D721Med (cell line): Measurements from ENCODE around the gene ZNF341.

Source experiments
- DNase-seq: peaks from one replicate; pipeline ENCODE4 v3.0.0; 2011; ENCODE audit warnings: low spot score; ENCODE audit not compliant: insufficient read length
- FAIRE-seq: peaks from 2 replicates; lab custom pipeline; 2011; peaks lifted over from hg19 to GRCh38; lab: Jason Lieb, UNC
- TF ChIP-seq, protein P1 (sequence below): IDR thresholded peaks from 2 replicates; pipeline ENCODE4 v1.5.1; 2012; ENCODE audit warnings: mild to moderate bottlenecking, control low read depth; ENCODE audit not compliant: insufficient read depth; ENCODE audit errors: missing control alignments

Gene ZNF341

GRCh38 chr20:33769043-33769442 lies 37.2 kb downstream of the ZNF341 start:
- no peak for DNase-seq
- TF ChIP-seq, protein P1, sequence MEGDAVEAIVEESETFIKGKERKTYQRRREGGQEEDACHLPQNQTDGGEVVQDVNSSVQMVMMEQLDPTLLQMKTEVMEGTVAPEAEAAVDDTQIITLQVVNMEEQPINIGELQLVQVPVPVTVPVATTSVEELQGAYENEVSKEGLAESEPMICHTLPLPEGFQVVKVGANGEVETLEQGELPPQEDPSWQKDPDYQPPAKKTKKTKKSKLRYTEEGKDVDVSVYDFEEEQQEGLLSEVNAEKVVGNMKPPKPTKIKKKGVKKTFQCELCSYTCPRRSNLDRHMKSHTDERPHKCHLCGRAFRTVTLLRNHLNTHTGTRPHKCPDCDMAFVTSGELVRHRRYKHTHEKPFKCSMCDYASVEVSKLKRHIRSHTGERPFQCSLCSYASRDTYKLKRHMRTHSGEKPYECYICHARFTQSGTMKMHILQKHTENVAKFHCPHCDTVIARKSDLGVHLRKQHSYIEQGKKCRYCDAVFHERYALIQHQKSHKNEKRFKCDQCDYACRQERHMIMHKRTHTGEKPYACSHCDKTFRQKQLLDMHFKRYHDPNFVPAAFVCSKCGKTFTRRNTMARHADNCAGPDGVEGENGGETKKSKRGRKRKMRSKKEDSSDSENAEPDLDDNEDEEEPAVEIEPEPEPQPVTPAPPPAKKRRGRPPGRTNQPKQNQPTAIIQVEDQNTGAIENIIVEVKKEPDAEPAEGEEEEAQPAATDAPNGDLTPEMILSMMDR = no peak
- no peak for FAIRE-seq

DNA sequence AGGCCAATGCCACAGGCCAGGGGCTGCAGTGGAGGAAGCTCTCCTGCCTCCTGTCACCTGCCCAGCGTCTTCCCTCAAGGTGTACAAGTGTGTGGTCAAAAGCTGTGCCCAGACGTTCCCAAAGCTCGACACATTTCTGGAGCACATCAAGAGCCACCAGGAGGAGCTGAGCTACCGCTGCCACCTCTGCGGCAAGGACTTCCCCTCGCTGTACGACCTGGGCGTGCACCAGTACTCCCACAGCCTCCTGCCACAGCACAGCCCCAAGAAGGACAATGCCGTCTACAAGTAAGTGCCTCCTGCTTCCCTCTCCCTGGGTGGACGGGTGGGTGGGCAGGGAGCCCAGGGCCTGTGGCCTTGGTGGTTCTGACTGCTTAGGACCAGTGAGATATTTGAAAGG lies 38.2 kb downstream of the ZNF341 start:
- no peak for FAIRE-seq
- no peak for DNase-seq

GRCh38 chr20:33771938-33772337 lies 40.1 kb downstream of the ZNF341 start:
- FAIRE-seq = no peak
- DNase-seq = no peak
- TF ChIP-seq, protein P1 = no peak

More for the DNA sequence above, 38.2 kb downstream of the ZNF341 start:
- TF ChIP-seq, protein P1 = no peak

DNA sequence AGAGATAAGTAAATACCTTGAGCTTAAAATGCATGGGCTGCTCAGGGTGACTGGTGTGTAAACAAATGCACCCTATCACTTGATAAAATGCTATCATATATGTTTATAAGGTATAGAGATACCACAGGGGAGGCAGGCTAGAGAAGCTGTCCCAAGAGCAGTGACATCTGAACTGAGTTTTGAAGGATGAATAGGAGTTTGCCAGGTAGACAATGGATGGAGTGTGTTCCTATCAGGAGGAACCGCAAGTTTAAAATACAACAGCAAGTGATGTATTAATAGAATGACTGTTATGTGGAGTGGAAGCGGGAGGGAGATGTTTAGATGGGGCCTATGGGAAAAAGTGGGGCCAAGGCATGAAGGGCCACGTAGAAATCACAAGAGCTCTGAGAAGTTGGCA lies 40.6 kb downstream of the ZNF341 start:
- no peak for DNase-seq
- no peak for FAIRE-seq
- TF ChIP-seq, protein P1 = no peak

- no peak for DNase-seq
- FAIRE-seq = no peak
- TF ChIP-seq, protein P1 = no peak
These were observed 41.8 kb downstream of the ZNF341 start for GRCh38 chr20:33773412-33774089.

DNA sequence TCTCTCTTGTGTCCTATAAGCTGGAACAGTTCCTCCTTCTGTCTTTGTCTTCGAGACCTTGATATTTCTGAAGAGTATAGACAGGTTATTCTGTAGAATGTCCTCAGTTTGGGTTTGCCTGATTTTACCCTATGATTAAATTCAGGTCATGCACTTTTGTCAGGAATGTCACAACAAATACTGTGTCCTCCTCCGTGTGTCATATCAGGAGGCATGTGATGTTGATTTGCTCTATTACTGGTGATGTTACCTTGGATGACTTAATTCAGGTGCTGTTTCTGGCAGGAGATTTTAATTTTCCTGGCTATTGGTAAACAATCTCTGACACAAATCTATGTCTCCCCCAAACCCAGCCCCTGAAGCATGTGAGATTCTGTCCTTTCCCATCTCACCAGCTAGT lies 46.0 kb downstream of the ZNF341 start:
- TF ChIP-seq, protein P1 = no peak
- no peak for FAIRE-seq
- no peak for DNase-seq

DNA sequence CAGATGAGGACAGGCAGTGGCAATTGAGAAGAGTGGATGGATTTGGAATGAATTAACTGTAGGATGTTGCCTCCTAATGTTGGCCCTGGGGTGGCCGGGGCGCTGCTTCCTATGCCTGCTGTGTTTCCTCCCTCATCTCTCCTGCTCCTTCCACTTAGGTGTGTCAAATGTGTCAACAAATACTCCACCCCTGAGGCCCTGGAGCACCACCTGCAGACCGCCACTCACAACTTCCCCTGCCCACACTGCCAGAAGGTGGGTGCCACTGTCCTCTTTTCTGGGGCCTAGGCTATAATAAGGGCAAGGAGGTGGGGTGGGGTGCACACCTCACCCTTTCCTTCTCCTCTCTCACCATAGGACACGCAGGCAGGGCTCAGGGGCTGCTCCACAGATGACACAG lies 49.3 kb downstream of the ZNF341 start:
- TF ChIP-seq, protein P1 = no peak
- FAIRE-seq (no peak), DNase-seq (no peak)
